Measurements from ENCODE around the gene REN. TPM values are rescaled to one million over a fixed set of nuclear protein-coding genes. Genes with fewer than 3 reads are reported as not detected.

The REN gene
- total RNA-seq, 2 donors from 2014 or later: 0.83 TPM; not detected in 1

DNA sequence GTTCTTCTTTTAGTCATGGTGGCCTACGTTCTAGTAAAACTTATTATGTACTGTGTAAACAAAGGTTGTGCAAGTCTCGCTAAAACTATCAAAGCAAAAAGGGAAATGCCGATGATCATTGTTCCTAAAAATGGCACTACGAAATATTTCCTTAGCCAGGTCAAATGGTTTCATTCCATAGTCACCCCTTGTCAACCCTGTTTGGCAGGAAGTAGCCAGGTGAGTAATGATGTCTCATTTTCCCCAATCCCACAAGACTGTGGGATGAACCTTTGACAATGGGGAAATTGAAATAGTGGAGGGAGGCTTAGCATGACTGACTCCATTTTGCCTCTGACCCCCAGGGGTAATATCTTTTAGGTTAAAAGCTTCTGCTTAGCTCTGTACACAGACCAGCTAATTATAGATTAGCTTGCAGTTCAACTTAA, 5.6 kb upstream of the REN start:
- Histone ChIP-seq H3K36me3 (no peaks in the 10 kb centered on the region), H3K9me3 (peaks cover 9 to 27% of the 10 kb centered on the region in 2 donors), H3K27me3 (no peaks in the 10 kb centered on the region), H3K4me3 (no peak overlapping the region), H3K4me1 (no peaks in the 10 kb centered on the region), H3K27ac (no peak overlapping the region)
- TF ChIP-seq, protein P1, sequence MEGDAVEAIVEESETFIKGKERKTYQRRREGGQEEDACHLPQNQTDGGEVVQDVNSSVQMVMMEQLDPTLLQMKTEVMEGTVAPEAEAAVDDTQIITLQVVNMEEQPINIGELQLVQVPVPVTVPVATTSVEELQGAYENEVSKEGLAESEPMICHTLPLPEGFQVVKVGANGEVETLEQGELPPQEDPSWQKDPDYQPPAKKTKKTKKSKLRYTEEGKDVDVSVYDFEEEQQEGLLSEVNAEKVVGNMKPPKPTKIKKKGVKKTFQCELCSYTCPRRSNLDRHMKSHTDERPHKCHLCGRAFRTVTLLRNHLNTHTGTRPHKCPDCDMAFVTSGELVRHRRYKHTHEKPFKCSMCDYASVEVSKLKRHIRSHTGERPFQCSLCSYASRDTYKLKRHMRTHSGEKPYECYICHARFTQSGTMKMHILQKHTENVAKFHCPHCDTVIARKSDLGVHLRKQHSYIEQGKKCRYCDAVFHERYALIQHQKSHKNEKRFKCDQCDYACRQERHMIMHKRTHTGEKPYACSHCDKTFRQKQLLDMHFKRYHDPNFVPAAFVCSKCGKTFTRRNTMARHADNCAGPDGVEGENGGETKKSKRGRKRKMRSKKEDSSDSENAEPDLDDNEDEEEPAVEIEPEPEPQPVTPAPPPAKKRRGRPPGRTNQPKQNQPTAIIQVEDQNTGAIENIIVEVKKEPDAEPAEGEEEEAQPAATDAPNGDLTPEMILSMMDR (IDR thresholded peaks at IDR 0.05): no peak
- DNase-seq (ENCODE audit: low spot score): no peak

DNA sequence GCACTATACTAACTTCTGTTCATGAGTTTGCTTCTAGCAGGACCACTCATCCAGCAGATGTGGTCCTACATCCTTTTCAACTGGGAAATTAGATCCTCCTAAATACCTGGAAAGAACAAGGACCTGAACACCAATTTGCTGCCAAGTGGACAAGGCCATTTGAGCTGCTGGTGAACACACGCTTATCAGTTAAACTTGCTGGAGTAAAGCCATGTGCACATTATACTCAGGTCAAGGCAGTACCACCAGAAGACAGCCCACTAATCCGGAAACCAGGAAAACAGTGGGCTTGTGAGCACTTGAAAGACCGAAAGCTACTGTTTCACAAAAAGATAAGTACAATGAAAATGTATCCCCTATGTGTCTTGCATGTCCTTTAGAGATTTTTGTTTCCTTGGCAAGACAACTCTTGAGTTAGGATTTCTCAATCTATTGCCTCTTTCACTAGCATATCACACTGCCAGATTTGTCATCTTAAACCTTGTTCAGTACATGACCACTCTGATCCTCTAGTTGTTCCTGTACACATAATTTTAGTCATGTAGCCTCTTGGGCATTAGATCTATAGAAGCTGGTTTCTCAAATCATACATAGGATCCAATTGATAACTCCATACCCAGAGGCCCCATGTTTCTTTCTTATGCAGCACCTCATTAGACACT, 4.5 kb upstream of the REN start:
- TF ChIP-seq, protein P1 (IDR thresholded peaks at IDR 0.05): no peak
- Histone ChIP-seq H3K27ac (no peak overlapping the region), H3K36me3 (no peaks in the 10 kb centered on the region), H3K27me3 (no peaks in the 10 kb centered on the region), H3K4me1 (no peaks in the 10 kb centered on the region), H3K4me3 (no peak overlapping the region), H3K9me3 (peaks cover 9 to 27% of the 10 kb centered on the region in 2 donors)
- DNase-seq (ENCODE audit: low spot score): no peak

DNA sequence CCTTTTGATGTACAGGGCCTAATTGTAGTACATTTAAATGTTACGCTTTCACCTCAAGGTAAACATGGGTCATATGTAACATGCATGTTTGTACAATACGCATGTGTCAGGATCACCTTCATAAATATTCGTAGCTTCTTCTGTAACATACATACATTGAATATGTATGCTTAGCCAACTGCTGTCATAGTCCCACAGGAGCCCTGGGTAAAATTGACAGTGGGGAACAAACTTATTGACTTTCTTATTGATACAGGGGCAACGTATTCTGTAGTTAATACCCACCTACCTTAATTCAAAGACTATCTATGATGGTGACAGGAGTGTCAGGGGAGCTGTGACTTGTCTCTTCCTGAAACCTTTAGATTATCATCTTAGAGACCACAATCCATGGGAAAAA, 3.7 kb upstream of the REN start:
- Histone ChIP-seq H3K27me3 (no peaks in the 10 kb centered on the region), H3K4me1 (no peaks in the 10 kb centered on the region), H3K9me3 (peaks cover 9 to 27% of the 10 kb centered on the region in 2 donors), H3K36me3 (no peaks in the 10 kb centered on the region), H3K4me3 (no peak overlapping the region), H3K27ac (no peak overlapping the region)
- TF ChIP-seq, protein P1 (IDR thresholded peaks at IDR 0.05): no peak
- no peak for DNase-seq (ENCODE audit: low spot score)

DNA sequence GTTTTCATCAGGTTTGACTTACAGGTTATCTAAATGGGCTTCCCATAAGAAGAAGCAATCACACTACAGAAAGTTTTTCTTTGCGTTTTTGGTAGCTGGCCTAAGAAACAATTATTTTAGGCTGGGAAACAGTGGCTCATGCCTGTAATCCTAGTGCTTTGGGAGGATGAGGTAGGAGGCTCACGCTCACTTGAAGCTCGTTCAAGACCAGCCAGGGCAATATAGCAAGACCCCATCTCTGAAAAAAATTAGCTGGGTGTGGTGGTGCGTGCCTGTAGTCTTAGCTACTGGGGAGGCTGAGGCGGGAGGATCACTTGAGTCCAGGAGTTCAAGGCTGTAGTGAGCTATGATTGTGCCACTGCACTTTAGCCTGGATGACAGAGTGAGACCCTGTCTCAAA, 1.6 kb upstream of the REN start:
- no peak for DNase-seq (ENCODE audit: low spot score)
- no peak overlapping the region for H3K27ac ChIP-seq
- H3K27me3 ChIP-seq: no peaks in the 10 kb centered on the region
- H3K9me3 ChIP-seq: peaks cover 9 to 27% of the 10 kb centered on the region in 2 donors
- H3K4me1 ChIP-seq: no peaks in the 10 kb centered on the region
- TF ChIP-seq, protein P1 (IDR thresholded peaks at IDR 0.05): no peak
- H3K4me3 ChIP-seq: no peak overlapping the region
- H3K36me3 ChIP-seq: no peaks in the 10 kb centered on the region

DNA sequence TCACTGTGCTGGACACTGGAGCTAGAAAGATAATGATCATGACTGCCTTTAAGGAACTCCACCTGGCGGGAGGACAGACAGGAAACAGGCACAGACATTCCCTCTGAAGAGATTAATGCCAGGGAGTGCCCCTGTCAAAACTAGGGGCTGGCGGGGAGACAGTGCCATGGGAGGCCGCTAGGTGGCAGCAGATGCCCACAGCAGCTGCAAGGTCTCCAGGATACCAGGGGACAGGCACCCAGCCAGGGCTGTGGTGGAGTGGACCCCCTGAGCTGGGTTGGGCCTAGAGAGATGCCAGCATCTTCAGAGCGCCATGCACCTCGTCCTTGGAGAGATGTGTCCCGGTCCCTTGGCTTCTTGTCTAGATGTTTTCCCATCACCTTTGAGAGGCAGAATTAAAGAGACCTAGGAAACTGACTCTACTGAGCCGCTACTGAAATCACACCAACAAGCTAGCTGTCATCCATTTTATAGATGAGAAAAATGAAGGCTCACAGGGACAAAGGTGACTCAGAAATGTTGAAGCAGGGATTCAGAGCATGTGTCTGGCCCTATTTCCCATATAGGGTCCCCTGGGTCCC, 3.6 kb downstream of the REN start:
- peak; percentile 78 for DNase-seq (ENCODE audit: low spot score)

More for the DNA sequence above, 3.6 kb downstream of the REN start:
- TF ChIP-seq, protein P1 (IDR thresholded peaks at IDR 0.05): peak; percentile 98 to 99
- no peaks in the 10 kb centered on the region for H3K36me3 ChIP-seq
- H3K9me3 ChIP-seq: no peaks in the 10 kb centered on the region
- H3K4me1 ChIP-seq: no peaks in the 10 kb centered on the region
- H3K4me3 ChIP-seq: no peak overlapping the region
- no peaks in the 10 kb centered on the region for H3K27me3 ChIP-seq
- H3K27ac ChIP-seq: no peak overlapping the region
